ENCODE results near the gene FEZF1.
"Not testable (repeated sequence)": the region's sequence is repeated elsewhere in the genome, so short reads cannot be mapped to it uniquely, and the experiment has no call there.

Gene FEZF1

DNA sequence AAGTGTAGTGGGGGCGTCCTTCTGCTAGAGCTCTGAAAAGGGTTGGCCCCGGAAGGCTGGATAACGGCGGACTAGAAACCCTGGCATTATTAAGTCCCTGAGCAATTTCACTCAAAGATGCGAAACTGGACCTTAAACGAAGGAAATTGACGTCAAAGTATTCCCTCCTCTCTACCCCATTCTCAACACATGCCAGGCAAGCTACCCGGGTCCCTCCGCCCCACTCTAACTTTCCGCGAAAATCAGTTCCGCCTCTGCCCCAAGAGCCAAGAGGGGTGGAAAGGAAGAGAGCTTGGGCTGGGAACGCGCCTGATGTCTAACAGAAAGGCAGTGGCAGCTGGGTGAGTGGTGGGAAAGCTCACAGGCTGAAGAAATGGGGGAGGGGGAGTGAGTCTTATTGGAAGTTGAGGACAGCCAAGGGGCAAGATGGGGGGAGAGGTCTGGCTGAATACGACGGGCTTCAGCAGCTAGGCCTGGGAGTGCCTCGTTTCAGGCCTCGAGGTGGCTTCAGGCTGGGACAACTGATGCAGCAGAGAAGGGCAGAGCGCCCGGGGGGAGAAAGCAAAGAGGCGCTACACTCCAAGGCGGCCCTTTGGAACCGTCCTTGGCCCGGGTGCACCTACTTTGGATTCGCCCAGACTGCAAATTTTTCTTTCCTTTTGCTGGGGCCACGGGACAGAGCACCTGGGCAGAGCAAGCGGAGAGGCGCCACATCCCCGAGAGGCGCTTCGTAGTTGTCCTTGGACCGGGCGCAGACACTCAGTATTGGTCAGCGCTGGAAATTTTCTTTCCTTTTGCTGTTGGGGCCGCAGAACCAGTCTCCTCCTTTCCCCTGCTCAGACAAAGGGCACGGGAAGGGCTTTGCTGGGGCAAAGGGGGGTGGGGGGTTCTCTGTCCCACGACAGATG is 2.0 kb upstream of the FEZF1 start:
- no peak for DNase-seq

GRCh38 chr7:122305475-122306319 is 1.1 kb upstream of the FEZF1 start:
- DNase-seq, result no peak

DNA sequence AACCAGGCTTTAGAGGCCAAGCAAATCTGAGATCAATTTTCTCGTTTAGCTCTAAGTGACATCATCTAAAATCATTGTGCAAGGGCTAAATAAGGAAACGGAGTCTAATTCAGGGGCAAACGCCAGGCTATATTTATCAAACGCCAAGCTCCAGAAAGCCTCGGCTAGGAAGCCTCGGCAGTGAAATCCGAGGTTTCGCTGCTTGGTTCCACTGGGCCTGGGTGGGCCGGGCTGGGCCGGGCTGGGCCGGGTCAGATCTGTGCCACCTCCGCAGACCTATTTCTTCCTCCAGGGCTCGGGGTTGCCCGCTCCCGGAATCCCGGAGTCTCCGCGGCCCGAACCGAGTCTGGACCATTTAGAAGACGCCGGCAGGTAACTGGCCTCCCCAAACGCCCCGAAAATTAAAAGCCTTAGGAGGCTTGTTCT is 459 bp upstream of the FEZF1 start:
- DNase-seq, result no peak

DNA sequence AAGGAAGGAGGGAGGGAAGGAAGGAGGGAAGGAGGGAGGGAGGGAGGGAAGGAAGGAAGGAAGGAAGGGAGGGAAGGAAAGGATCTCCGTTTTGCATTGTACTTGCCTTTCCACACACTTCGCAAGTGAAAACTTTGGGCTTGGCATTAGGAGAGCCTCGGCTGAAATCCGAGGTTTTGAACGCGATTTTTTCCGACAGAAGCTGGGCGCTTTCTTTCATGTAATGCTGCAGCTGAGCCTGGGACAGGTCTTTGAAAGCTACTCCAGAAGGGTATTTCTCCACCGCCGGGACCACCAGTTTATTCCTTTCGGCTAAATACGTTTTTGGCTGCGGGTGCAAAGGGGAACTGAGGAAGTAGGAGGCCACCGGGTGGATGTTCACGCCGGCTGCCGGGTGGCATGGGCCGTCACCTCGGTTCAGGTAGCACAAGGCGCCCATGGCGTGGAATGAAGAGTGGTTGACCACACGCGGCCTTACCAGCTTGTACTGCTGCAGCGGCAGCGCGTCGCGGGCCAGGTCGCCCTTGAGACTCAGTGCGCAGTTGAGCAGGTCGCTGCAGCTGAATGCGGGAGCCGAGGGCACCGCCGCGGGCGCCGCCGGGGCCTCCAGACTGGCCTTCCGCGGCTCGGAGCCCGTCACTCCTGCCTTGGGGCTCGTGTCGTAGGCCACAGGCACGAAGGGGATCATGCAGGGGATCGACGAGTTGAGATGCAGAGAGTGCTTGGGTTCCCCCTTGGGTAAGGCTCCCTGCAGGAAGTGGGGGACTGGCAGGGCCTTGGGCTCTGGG is 825 bp downstream of the FEZF1 start:
- no peak for DNase-seq

GRCh38 chr7:122302761-122303530 is 1.6 kb downstream of the FEZF1 start:
- DNase-seq, result no peak

- no peak for DNase-seq
These were observed 2.4 kb downstream of the FEZF1 start for GRCh38 chr7:122301858-122302760.

- no peak for DNase-seq
These were observed 3.4 kb downstream of the FEZF1 start for GRCh38 chr7:122300956-122301833.

- DNase-seq, result no peak
These were observed 4.2 kb downstream of the FEZF1 start for GRCh38 chr7:122300211-122300932.

GRCh38 chr7:122299624-122300210 is 4.8 kb downstream of the FEZF1 start:
- DNase-seq, result no peak

- DNase-seq, result no peak
These were observed 5.9 kb downstream of the FEZF1 start for GRCh38 chr7:122298618-122299017.

GRCh38 chr7:122298131-122298530 is 6.4 kb downstream of the FEZF1 start:
- DNase-seq, result no peak

GRCh38 chr7:122291189-122291588 is 13.4 kb downstream of the FEZF1 start:
- DNase-seq, result no peak

DNA sequence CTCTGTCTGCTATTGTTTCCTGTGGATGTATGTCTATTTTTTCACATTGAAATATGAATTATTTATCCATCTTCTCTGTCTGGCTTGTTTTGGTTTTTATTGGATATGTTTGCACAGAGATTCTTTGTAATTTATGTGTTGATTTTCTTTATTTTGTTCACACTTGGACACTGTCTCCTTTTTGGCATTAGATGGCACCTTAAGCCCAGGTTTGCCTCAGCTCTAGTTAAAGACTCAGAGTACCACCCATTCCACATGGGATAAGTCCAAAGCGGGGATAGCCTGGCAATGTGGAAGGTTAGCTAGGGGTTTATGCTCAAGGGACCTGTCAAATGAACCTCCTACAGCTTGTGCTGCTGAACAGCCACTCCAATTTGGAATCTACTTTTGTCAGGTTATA is 14.1 kb downstream of the FEZF1 start:
- DNase-seq, result no peak

GRCh38 chr7:122289426-122289825 is 15.1 kb downstream of the FEZF1 start:
- DNase-seq, result no peak

DNA sequence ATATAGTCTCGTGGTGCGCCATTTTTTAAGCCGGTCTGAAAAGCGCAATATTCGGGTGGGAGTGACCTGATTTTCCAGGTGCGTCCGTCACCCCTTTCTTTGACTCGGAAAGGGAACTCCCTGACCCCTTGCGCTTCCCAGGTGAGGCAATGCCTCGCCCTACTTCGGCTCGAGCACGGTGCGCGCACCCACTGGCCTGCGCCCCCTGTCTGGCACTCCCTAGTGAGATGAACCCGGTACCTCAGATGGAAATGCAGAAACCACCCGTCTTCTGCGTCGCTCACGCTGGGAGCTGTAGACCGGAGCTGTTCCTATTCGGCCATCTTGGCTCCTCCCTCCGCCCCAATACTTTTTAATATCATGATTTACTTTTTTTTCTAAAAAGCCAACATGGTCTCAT is 19.9 kb downstream of the FEZF1 start:
- DNase-seq, result not testable (repeated sequence)

- no peak for DNase-seq
These were observed 31.4 kb downstream of the FEZF1 start for GRCh38 chr7:122273117-122273516.

DNA sequence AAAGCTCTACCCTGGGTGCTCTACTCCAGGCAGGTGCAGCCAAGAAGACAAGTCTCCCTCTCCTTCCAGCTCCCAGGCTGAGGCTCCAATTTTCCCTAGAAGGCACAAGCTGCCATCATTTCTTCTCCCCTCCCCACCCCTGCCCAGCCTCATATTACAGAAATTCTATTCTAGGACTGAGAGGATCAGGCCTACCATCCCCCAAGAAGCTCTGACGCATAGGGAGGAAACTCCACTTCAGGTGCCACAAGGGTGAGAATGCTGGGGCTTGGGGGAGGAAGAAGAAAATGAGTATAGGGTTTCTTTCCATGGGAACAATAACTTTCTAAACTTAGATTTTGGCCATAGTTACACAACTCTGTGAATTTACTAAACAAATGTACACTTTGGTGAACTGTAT is 35.3 kb downstream of the FEZF1 start:
- DNase-seq, result no peak

- DNase-seq, result no peak
These were observed 36.4 kb downstream of the FEZF1 start for GRCh38 chr7:122268101-122268500.

- no peak for DNase-seq
These were observed 42.3 kb downstream of the FEZF1 start for GRCh38 chr7:122262246-122262645.
